NB4 (cell line): Measurements from ENCODE around the gene LRRC42.
"Not testable (repeated sequence)": the region's sequence is repeated elsewhere in the genome, so short reads cannot be mapped to it uniquely, and the experiment has no call there.

ENCODE experiments used
- DNase-seq: peaks from one replicate; pipeline ENCODE4 v3.0.0; 2010; ENCODE audit warnings: low read depth
- H3K4me3 ChIP-seq: one replicate; pipeline ENCODE4 v1.5.1; 2011; ENCODE audit warnings: mild to moderate bottlenecking, low read depth, low read length, moderate library complexity
- MYC ChIP-seq: IDR thresholded peaks from 2 replicates; pipeline ENCODE4 v1.6.1; 2011; ENCODE audit warnings: low read depth, low read length
- POLR2A ChIP-seq: IDR thresholded peaks from 2 replicates; pipeline ENCODE4 v1.6.1; 2011; ENCODE audit warnings: mild to moderate bottlenecking; ENCODE audit not compliant: insufficient read length; ENCODE audit errors: extremely low read depth
- TF ChIP-seq, protein P1 (sequence below): IDR thresholded peaks from one replicate; pipeline ENCODE4 v1.5.1; 2012; ENCODE audit warnings: low read depth, low read length
- TF ChIP-seq, protein P2 (sequence below): IDR thresholded peaks from 2 replicates; pipeline ENCODE4 v1.6.1; 2011; ENCODE audit warnings: low read depth, low read length

The LRRC42 gene

DNA sequence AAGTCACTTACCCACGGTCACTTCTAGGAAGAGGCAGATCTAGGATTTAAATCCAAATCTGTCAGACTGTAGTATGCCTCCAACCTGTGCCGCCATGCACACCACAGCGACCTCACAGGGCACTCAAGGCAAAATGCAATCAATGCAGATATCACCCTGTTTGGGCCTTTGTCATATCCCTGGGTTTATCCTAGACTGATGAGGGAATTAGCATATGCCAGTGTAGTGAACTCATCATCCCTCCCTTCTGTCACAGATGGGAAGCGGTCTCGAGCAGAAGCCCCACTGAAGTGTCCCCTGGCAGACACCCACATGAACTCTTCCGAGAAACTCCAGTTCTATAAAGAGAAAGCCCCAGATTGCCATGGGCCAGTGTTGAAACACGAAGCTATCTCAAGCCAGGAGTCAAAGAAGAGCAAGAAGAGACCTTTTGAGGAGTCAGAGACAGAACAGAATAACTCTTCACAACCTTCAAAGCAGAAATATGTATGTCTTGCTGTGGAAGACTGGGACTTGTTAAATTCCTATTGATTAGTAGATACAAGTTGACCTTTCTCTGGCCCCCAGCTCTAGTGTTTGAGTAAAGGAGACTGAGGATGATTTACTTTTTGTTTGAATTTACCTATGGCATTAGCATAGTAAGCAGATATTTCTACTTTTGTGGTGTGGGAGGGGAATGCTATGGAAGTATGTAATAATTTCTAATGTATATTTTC lies 21.4 kb downstream of the LRRC42 start:
- no peak for DNase-seq
- no peak for TF ChIP-seq MYC
- TF ChIP-seq, protein P1, sequence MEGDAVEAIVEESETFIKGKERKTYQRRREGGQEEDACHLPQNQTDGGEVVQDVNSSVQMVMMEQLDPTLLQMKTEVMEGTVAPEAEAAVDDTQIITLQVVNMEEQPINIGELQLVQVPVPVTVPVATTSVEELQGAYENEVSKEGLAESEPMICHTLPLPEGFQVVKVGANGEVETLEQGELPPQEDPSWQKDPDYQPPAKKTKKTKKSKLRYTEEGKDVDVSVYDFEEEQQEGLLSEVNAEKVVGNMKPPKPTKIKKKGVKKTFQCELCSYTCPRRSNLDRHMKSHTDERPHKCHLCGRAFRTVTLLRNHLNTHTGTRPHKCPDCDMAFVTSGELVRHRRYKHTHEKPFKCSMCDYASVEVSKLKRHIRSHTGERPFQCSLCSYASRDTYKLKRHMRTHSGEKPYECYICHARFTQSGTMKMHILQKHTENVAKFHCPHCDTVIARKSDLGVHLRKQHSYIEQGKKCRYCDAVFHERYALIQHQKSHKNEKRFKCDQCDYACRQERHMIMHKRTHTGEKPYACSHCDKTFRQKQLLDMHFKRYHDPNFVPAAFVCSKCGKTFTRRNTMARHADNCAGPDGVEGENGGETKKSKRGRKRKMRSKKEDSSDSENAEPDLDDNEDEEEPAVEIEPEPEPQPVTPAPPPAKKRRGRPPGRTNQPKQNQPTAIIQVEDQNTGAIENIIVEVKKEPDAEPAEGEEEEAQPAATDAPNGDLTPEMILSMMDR, result no peak
- TF ChIP-seq, protein P2, sequence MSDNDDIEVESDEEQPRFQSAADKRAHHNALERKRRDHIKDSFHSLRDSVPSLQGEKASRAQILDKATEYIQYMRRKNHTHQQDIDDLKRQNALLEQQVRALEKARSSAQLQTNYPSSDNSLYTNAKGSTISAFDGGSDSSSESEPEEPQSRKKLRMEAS, result no peak
- TF ChIP-seq POLR2A, result no peak
- H3K4me3 ChIP-seq, result no peak overlapping the region

DNA sequence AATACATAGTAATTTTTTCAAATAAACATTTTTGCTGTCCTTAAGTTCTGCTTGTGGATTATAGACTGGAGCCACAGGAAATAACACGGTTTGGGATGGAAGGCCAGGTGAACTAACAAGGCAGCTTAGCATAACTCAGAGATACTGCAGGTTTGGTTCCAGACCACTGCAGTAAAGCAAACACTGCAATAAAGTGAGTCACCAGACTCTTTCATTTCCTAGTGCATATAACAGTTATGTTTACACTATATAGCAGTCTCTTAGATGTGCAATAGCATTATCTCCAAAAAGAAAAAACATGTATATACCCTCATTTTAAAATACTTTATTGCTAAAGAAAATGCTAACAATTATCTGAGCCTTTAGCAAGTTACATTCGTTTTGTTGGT lies 22.0 kb downstream of the LRRC42 start:
- no peak for DNase-seq
- H3K4me3 ChIP-seq, result no peak overlapping the region
- TF ChIP-seq, protein P2, result no peak
- TF ChIP-seq MYC (no peak), POLR2A (no peak)
- TF ChIP-seq, protein P1, result no peak

DNA sequence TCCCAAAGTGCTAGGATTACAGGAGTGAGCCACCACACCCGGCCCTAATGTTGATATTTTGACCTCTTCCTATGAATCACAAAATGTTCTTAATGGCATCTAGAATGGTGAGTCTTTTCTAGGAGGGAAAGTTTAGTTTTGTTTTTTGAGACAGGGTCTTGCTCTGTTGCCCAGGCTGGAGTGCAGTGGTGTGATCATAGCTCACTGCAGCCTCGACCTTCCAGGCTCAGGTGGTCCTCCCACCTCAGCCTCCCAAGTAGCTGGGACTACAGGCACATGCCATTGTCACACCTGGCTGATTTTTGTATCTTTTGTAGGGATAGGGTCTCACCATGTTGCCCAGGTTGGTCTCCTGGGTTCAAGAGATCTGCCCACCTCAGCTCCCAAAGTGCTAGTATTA lies 23.2 kb downstream of the LRRC42 start:
- DNase-seq, H3K4me3 ChIP-seq: not testable (repeated sequence)

DNA sequence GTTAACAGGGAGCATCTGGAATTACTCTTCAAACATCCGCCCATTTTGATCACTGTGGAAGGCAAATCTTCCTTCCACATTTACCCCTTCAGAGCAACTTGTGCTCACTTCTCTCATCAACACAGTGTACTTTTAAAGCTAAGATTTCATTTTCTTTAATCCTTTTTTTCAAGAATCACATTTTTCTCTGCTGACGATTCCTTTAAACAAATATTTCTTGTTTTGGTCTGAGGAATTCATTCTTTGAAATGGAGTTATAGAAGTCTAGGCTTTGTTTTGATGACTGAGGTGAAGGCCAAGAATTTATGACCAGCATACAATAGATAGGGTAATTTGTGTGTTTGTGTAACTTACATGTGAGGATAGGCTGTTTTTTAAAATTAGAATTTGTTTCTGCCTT lies 25.6 kb downstream of the LRRC42 start:
- DNase-seq, result no peak
- H3K4me3 ChIP-seq, result no peak overlapping the region
- TF ChIP-seq, protein P1, result no peak
- no peak for TF ChIP-seq POLR2A
- TF ChIP-seq MYC, result no peak
- TF ChIP-seq, protein P2, result no peak

DNA sequence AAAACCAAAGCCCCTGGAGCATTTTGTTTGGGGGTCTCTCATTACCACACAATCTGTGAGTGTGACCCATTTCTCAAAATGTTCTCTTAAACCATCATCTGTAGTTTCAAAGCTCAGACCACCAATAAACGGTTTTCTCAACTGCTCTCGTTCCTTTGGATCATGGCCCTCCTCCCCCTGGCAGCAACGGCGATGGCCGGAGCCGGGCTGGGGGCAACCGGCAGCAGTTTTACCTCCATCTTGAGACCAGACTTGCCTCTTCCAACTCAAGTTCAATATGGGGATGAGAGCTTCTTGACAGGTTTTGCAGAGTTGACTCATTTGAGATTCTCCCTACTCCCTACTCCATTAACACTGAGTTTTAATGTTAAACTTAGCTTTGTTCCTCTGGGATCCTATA lies 29.7 kb downstream of the LRRC42 start:
- TF ChIP-seq, protein P1, result no peak
- TF ChIP-seq, protein P2, result no peak
- TF ChIP-seq POLR2A, result no peak
- no peak for TF ChIP-seq MYC
- no peak for DNase-seq
- H3K4me3 ChIP-seq, result no peak overlapping the region

DNA sequence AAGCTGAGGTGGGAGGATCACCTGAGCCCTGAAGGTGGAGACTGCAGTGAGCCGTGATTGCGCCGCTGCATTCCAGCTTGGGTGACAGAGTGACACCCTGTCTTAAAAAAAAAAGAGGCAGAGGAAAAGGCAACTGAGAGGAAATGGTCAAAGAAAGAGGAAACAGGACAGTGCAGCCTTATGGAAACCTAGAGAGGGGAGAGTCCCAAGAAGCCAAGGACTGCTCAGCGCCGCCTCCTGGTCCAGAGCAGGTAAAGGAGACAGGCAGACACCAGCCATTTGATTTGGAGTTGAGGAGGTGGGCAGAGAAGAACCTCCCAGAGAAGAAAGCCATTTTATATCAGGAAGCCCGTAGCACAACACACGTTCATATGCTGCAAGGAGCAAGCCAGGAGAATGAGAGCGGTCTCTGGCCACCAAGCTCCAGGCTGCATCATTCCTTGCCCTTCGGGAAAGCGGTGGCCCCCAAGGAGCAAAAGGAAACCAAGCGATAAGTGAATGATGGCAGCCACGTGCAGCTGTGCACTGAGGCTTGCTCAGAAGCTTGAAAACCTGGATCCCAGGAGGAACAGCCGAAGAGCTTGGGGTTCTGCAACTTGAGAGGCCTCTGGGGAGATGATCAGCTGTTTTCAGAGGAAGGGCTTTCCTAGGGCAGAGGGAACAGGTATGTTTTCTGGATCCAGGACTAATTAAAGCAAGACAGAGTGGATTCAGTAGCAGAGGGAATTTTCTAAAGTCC lies 33.7 kb downstream of the LRRC42 start:
- DNase-seq, result peak; percentile 9
- H3K4me3 ChIP-seq, result no peak overlapping the region
- TF ChIP-seq, protein P2, result no peak
- no peak for TF ChIP-seq POLR2A
- TF ChIP-seq, protein P1, result no peak
- no peak for TF ChIP-seq MYC
